ENCODE measurements around the gene ADAM29.
"Not testable (repeated sequence)": the region's sequence is repeated elsewhere in the genome, so short reads cannot be mapped to it uniquely, and the experiment has no call there.

The ADAM29 gene

DNA sequence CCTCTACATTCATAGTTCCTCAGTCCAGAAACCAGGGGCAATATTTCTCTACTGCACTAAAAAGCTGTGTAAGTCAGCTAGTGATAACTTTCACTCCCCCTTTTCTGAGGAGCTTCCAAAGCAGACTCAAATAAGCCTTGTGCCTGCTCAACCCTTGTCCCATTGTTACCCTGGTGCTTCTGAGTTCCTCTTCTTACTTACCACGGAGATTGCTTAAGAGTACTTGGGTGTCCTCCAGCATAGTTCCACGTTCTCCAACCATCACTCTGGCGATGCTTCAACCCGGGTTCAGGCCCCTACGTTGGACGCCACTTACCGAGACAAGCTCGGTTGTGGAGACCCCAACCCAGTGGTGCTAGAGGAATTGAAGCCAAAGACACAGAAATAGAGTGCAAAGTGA is 71.6 kb downstream of the ADAM29 start:
- TF ChIP-seq JUND (IDR thresholded peaks at IDR 0.05; ENCODE audit: low read depth) = no peak
- in situ Hi-C loops (cut with HindIII; ENCODE audit: low pct_unique_long_range_greater_than_20kb, low sequenced_read_pairs) = no loop called here
- DNase-seq (ENCODE audit: low read depth in 1 of 2, low spot score in 1 of 2) = no peak

DNA sequence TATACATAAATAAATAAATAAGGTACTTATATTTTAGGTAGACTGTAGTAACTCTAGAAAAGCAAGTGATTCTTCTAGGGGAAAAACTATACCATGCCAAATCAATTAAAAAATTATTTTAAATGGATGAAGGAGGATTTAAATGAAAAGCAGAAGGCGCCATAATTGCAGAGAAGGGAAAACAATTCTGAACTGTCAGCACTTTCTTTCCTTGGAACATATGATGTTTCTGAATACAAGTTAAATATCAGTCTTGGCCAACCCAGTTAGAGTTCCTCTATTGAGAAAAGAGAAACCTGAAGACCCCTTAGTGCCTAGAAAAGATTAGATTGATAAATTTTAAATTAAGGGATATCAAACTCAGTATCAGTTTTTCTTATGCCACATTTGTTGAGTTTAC is 75.8 kb downstream of the ADAM29 start:
- no peak for TF ChIP-seq JUND (IDR thresholded peaks at IDR 0.05; ENCODE audit: low read depth)
- in situ Hi-C loops (cut with HindIII; ENCODE audit: low pct_unique_long_range_greater_than_20kb, low sequenced_read_pairs) = no loop called here
- DNase-seq (ENCODE audit: low read depth in 1 of 2, low spot score in 1 of 2) = no peak

DNA sequence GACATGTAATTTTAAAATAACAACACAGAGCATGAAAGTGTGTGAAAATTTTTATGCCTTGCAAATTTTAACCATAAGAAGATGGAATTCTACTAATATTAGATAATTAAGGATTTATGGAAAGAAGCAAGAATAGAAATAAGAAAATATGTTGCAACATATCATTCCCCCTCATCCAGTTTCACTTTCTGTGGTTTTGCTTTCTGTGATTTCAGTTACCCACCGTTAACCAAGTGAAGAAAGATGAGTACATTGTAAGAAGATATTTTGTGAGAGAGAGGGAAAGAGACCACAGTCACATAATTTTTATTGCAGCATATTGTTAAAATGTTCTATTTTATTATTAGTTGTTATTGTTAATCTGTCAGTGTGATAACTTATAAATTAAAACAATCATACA is 77.9 kb downstream of the ADAM29 start:
- in situ Hi-C loops (cut with HindIII; ENCODE audit: low pct_unique_long_range_greater_than_20kb, low sequenced_read_pairs) = no loop called here
- TF ChIP-seq JUND (IDR thresholded peaks at IDR 0.05; ENCODE audit: low read depth) = no peak
- no peak for DNase-seq (ENCODE audit: low read depth in 1 of 2, low spot score in 1 of 2)

DNA sequence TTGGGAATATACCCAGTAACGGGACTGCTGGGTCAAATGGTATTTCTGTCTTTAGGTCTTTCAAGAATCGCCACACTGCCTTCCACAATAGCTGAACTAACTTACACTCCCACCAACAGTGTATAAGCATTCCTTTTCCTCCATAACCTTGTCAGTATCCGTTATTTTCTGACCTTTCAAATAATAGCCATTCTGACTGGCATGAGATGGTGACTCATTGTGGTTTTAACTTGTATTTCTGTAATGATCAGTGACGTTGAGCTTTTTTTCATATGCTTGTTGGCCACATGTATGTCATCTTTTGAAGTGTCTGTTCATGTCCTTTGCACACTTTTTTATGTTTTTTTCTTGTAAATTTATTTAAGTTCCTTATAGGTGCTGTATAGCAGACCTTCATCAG is 81.2 kb downstream of the ADAM29 start:
- in situ Hi-C loops (cut with HindIII; ENCODE audit: low pct_unique_long_range_greater_than_20kb, low sequenced_read_pairs) = no loop called here
- no peak for DNase-seq (ENCODE audit: low read depth in 1 of 2, low spot score in 1 of 2)
- no peak for TF ChIP-seq JUND (IDR thresholded peaks at IDR 0.05; ENCODE audit: low read depth)

DNA sequence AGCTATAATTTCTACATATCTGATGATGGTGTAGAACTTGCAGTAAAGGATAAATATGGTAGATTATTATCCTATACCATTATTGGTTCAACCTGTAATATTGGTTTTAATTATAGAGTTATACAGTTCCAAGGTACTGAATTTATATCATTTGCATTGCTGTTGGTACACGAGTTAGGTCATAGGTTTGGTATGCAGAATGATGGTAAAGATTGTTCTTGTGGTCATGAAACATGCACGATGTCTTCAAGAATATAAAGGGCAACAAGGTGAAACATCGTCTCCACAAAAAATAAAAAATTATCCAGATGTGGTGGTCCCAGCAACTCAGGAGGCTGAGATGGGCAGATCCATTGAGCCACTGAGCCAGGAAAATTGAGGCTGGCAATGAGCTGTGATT is 99.6 kb downstream of the ADAM29 start:
- no peak for TF ChIP-seq JUND (IDR thresholded peaks at IDR 0.05; ENCODE audit: low read depth)
- DNase-seq (ENCODE audit: low read depth in 1 of 2, low spot score in 1 of 2) = peak in 1 of 2 experiments; percentile 1
- in situ Hi-C loops (cut with HindIII; ENCODE audit: low pct_unique_long_range_greater_than_20kb, low sequenced_read_pairs) = no loop called here

DNA sequence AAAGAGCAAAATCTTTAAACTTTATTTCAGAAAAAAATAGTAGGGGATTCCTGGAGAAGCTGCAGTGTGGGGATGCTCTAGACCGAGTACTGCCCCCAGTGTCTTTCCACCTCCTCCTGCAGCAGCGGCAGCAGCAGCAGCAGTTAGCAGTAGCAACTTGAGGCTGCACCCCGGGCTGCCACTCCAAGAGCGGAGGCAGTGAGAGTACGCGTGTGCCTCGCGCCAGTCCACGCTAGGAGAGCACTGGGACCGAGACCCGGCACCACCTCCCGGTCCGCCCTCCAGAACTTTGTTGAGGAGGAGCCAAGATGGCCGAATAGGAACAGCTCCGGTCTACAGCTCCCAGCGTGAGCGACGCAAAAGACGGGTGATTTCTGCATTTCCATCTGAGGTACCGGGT is 101.3 kb downstream of the ADAM29 start:
- peak; percentile 3 to 71 for DNase-seq (ENCODE audit: low read depth in 1 of 2, low spot score in 1 of 2)
- in situ Hi-C loops (cut with HindIII; ENCODE audit: low pct_unique_long_range_greater_than_20kb, low sequenced_read_pairs) = not testable (repeated sequence)

Measured in T47D (cell line).